Measurements from ENCODE around the gene SERBP1. TPM values are rescaled to one million over a fixed set of nuclear protein-coding genes. Genes with fewer than 3 reads are reported as not detected.

Gene SERBP1
- total RNA-seq = 450 and 452 TPM in 2 replicates

DNA sequence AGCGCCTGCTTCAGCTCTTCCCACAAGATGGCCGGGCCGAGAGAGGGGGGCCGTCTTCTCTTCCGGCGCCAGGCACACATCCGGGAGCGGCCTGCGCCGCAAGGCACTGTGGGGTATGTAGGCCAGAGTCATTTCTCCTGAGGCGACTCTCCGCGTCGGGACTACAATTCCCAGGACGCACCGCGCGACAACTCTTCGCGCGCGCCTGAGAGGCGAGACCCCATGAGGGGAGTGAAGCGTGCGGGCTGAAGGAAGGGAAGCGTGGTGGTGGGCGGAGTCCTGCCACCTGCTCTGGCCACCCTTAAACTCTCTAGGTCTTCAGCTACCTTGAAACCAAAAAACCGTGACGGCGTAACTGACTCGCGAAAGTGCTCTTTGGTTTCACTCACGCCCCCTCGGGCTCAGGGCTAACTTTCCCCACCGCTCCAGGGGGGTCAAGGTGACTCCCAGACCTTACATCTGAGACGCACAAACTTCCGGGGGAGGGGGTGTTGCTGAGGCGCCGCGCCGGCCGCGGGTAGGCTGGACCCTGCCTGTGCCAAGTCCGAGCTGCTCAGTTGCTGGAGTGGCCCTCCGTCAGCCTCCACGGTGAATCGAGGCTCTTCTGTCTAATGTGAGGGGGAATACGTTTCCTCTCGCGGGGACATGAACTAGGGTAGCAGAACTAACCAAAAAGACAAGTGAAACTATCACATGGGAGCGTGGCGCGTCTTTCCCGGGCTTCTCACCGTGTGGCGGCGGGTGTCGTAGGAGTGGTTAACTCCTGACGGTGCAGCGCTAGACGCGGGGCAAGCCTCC is at the start of gene SERBP1:
Gene SERBP1, minus strand, starts transcription at position 45 of the 798 bp plus-strand sequence. CDS start 102 bp downstream, outside the sequence.

Small RNAs within 50 kb of the gene (small RNA-seq; reads per million reads assigned to genes)
- 0.42 reads per million for gene RNU6-387P

Other genes starting within 250 kb of the SERBP1 start
- not detected in 2 replicates for gene IL12RB2, start 122.5 kb downstream of the SERBP1 start, total RNA-seq